ENCODE results near the gene C1orf21.

DNA sequence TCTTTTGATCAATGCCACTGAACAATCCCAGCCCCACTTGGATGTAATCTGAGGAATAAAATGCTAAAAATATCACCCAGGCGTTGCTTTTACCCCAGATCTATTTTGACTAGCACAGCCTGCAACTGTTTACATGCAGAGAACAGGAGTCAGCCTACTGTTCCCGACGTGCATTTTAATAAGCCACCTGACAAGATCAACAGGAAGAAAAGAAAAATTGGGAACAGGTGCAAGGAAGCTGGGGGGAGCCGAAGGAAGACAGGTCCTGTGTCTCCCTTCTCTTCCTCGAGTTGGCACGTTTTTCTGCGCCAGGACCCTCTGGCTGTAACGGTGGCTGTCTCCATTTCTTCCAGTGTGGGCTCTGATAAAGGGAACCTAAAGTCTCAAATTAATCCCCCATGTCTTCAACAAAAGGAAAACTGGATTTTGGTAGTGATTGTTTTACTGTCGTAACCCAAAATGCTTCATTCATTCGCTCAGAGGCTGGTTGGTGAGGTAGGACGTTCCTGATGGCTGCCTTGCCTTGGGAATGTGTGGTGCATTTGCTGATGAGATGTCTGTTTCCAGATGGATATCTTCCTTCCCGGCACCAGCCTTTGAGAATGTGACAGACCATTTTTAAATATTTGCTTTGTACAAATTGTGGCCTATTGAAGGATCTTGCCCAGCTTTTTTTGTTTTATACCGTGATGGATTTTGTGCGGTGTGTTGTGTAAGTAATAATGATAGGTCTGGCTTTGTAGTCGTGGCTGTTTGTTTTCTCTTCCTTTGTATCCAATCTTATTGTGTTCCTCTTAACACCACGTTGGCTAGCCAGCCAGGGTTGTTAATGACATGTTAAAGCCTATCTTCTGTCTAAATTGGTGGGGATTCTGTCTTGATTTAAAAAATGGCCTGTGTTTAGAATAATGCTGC is 117.5 kb downstream of the C1orf21 start:
- TF ChIP-seq POLR2A (IDR thresholded peaks at IDR 0.05; ENCODE audit: low read depth, low read length) (no peak), POLR2AphosphoS5 (IDR thresholded peaks at IDR 0.05; ENCODE audit: low read depth, low read length) (no peak)
